Body of pancreas (tissue), 4 donors: ENCODE data around the gene NTN4. TPM values are rescaled to one million over a fixed set of nuclear protein-coding genes. Genes with fewer than 3 reads are reported as not detected.
"Not testable (repeated sequence)": the region's sequence is repeated elsewhere in the genome, so short reads cannot be mapped to it uniquely, and the experiment has no call there.

Experiments used
- ATAC-seq: fragments of 150-250 bp; one replicate; pipeline ENCODE4 v1.9.1; 2016
- DNase-seq, 4 donors: peaks; one replicate each; pipeline ENCODE4 v3.0.0-alpha.2; 2019
- H3K27ac ChIP-seq, 4 donors: fragments of 200-600 bp; sonication (generic); 1 replicate in 3 of 4; 2 replicates in 1 of 4; pipeline versions ENCODE4 v1.5.1 to v1.6.1; 2016 to 2019; ENCODE audit warnings: mild to moderate bottlenecking in 1 of 4, mixed read lengths in 1 of 4, moderate library complexity in 1 of 4
- H3K27me3 ChIP-seq, 2 donors: fragments of 200-600 bp; sonication (generic); one replicate each; pipeline ENCODE4 v1.6.0; 2016; ENCODE audit warnings: mild to moderate bottlenecking in 1 of 2
- H3K36me3 ChIP-seq, 2 donors: fragments of 200-600 bp; sonication (generic); replicated peaks in 1 of 2; 2 replicates each; pipeline ENCODE4 v1.5.1; 2016; ENCODE audit warnings: low read depth in 2 of 2; ENCODE audit not compliant: insufficient read depth in 1 of 2
- H3K4me1 ChIP-seq: fragments of 200-600 bp; sonication (generic); one replicate; pipeline ENCODE4 v1.6.0; 2016
- H3K4me3 ChIP-seq, 2 donors: fragments of 200-600 bp; sonication (generic); 1 replicate in 1 of 2; 2 replicates in 1 of 2; pipeline ENCODE4 v1.5.1; 2016 to 2019
- H3K9me3 ChIP-seq, 3 donors: fragments of 200-600 bp; sonication (generic); 1 replicate in 2 of 3; 2 replicates in 1 of 3; pipeline ENCODE4 v1.5.1; 2016
- POLR2A ChIP-seq, 3 donors: fragments of 450-650 bp; IDR thresholded peaks; one replicate each; pipeline ENCODE4 v1.6.1; 2016; ENCODE audit warnings: antibody characterized with exemption in 3 of 3, mild to moderate bottlenecking in 2 of 3
- WGBS, 2 donors: methylation state at CpG; one replicate each; pipeline ENCODE4 v1.1.5; 2017; 5-methylcytosine and 5-hydroxymethylcytosine counted together
- intact Hi-C: fragments of 100-400 bp; cut with DNase I; formaldehyde crosslinking; loops from one replicate; pipeline ENCODE4 v1.15.1; 2023
- total RNA-seq, 2 donors: library from RNA; depleted of rRNA; stranded (reverse); fragments of >200 nt; gene quantifications; one replicate each; pipeline ENCODE4 v1.1.0, GENCODE V29; 2016
- TF ChIP-seq, protein P1 (sequence below), 7 experiments: fragments of 450-650 bp in 4 of 7; fragments of 200-600 bp in 3 of 7; sonication (generic) in 3 of 7; IDR thresholded peaks; one replicate each; pipeline ENCODE4 v1.5.1; 2016 to 2019; ENCODE audit warnings: antibody characterized with exemption in 7 of 7

Gene NTN4
- total RNA-seq, 2 donors from 2014 or later: 47.7 to 62.0 TPM

DNA sequence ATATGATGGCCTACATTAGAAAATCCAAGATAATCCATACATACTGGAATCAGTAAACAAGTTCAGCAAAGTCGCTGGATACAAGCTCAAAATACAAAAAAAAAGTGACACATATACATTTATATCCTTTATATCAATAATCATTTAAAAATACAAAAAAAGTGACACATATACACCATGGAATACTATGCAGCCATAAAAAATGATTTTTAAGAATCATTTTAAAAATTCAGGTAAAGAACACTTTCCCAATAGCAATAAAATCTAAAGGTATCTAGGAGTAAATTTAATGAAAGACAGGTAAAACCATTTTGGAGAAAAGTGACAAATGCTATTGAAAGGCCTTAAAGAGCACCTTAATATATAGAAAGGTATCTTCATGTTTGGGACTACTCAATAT lies 111.9 kb downstream of the NTN4 start:
- WGBS, 2 donors: 89 to 95% methylated on average over 1 of the region's 1 CpG
- ATAC-seq (no peak), DNase-seq (no peak)
- no peaks in the 10 kb centered on the region for H3K27me3 ChIP-seq
- intact Hi-C loops: no loop called here
- H3K27ac ChIP-seq: no peak overlapping the region
- peaks cover 0 to 14% of the 10 kb centered on the region in 2 donors for H3K36me3 ChIP-seq
- H3K4me3 ChIP-seq: no peak overlapping the region
- no peaks in the 10 kb centered on the region for H3K9me3 ChIP-seq
- TF ChIP-seq, protein P1, sequence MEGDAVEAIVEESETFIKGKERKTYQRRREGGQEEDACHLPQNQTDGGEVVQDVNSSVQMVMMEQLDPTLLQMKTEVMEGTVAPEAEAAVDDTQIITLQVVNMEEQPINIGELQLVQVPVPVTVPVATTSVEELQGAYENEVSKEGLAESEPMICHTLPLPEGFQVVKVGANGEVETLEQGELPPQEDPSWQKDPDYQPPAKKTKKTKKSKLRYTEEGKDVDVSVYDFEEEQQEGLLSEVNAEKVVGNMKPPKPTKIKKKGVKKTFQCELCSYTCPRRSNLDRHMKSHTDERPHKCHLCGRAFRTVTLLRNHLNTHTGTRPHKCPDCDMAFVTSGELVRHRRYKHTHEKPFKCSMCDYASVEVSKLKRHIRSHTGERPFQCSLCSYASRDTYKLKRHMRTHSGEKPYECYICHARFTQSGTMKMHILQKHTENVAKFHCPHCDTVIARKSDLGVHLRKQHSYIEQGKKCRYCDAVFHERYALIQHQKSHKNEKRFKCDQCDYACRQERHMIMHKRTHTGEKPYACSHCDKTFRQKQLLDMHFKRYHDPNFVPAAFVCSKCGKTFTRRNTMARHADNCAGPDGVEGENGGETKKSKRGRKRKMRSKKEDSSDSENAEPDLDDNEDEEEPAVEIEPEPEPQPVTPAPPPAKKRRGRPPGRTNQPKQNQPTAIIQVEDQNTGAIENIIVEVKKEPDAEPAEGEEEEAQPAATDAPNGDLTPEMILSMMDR (IDR thresholded peaks at IDR 0.05): no peak
- TF ChIP-seq POLR2A (IDR thresholded peaks at IDR 0.05): no peak
- peaks cover 11% of the 10 kb centered on the region for H3K4me1 ChIP-seq

GRCh38 chr12:95677782-95678181 lies 112.8 kb downstream of the NTN4 start:
- peaks cover 11% of the 10 kb centered on the region for H3K4me1 ChIP-seq
- intact Hi-C loops, DNase-seq, H3K27ac ChIP-seq, H3K9me3 ChIP-seq, H3K27me3 ChIP-seq, H3K4me3 ChIP-seq, H3K36me3 ChIP-seq, ATAC-seq: not testable (repeated sequence)
- 93 to 94% methylated on average over 3 of the region's 3 CpGs for WGBS, 2 donors

GRCh38 chr12:95674631-95675030 lies 115.9 kb downstream of the NTN4 start:
- no peak for TF ChIP-seq POLR2A (IDR thresholded peaks at IDR 0.05)
- TF ChIP-seq, protein P1 (IDR thresholded peaks at IDR 0.05): no peak
- H3K4me3 ChIP-seq: no peak overlapping the region
- no peaks in the 10 kb centered on the region for H3K9me3 ChIP-seq
- peaks cover 11% of the 10 kb centered on the region for H3K4me1 ChIP-seq
- intact Hi-C loops: no loop called here
- 6 to 17% methylated on average over 1 of the region's 1 CpG for WGBS, 2 donors
- H3K27me3 ChIP-seq: no peaks in the 10 kb centered on the region
- DNase-seq (peak in 3 of 4 donors; percentile 42 to 44 (median 43)), ATAC-seq (no peak)
- H3K36me3 ChIP-seq: peaks cover 0 to 2% of the 10 kb centered on the region in 2 donors
- H3K27ac ChIP-seq: peak overlapping the region in 1 of 4 donors; percentile 9

DNA sequence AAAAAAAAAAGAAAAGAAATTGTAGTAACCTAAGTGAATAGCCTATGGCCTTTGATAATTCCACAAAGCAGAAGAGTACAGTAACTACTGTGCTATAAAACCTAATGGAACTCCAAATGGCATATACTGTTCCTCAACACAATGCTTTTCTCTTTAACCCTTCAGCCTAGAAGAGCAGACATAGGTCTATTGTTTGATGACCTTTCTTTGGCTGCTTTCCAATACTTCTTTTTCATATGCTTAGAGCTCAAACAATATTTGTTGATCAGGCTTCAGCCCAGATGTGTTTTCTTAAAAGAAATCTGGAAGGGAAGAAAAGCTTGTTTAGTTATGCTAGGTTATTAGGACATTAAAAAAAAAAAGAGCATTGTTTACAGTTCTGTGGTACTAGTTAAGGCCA lies 116.4 kb downstream of the NTN4 start:
- H3K27me3 ChIP-seq: no peaks in the 10 kb centered on the region
- peak overlapping the region in 1 of 4 donors; percentile 9 for H3K27ac ChIP-seq
- H3K4me3 ChIP-seq: no peak overlapping the region
- intact Hi-C loops: no loop called here
- no peaks in the 10 kb centered on the region for H3K9me3 ChIP-seq
- TF ChIP-seq, protein P1 (IDR thresholded peaks at IDR 0.05): no peak
- TF ChIP-seq POLR2A (IDR thresholded peaks at IDR 0.05): no peak
- H3K36me3 ChIP-seq: peaks cover 0 to 2% of the 10 kb centered on the region in 2 donors
- peaks cover 11% of the 10 kb centered on the region for H3K4me1 ChIP-seq
- no peak for ATAC-seq
- DNase-seq: no peak

DNA sequence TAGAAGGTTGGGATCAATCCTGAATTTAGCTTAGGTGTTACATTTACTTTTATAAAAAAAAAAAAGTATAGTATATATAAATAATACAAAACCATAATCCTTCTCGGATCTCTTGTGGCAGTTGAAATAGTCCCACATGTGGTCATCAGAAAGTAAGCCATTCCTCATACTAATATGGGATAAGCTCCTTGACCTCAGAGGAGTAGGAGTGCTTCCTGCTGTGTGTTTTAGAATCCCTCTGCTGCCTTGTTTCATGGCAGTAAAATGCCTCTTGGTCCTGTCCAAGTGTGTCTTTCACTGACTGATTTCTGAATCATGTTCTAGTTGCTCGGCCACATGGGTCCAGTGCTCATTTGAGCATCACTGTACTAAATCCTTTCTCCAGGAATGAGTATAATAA lies 117.0 kb downstream of the NTN4 start:
- intact Hi-C loops: no loop called here
- TF ChIP-seq POLR2A (IDR thresholded peaks at IDR 0.05): no peak
- TF ChIP-seq, protein P1 (IDR thresholded peaks at IDR 0.05): no peak
- no peak for ATAC-seq
- WGBS, 2 donors: 90 to 94% methylated on average over 2 of the region's 2 CpGs
- Histone ChIP-seq H3K9me3 (no peaks in the 10 kb centered on the region), H3K27ac (no peak overlapping the region), H3K36me3 (peaks cover 0 to 2% of the 10 kb centered on the region in 2 donors), H3K4me1 (peaks cover 15% of the 10 kb centered on the region), H3K4me3 (no peak overlapping the region), H3K27me3 (no peaks in the 10 kb centered on the region)
- no peak for DNase-seq
